ENCODE results near the gene ACER1. TPM values are rescaled to one million over a fixed set of nuclear protein-coding genes. Genes with fewer than 3 reads are reported as not detected.

ACER1 gene
- total and polyA plus RNA-seq, 10 of the 15 experiments (the other 5 are each of a cell fraction or from before 2014, with no cell fraction given) = not detected

GRCh38 chr19:6373096-6373812, 39.8 kb upstream of the ACER1 start (continued):
- no peak for TF ChIP-seq MEF2B (IDR thresholded peaks at IDR 0.05; ENCODE audit: partially characterized antibody, poor library complexity, severe bottlenecking)
- TF ChIP-seq RELB (IDR thresholded peaks at IDR 0.05; ENCODE audit: low read depth) = no peak; the same call in 1 of the 2 replicates
- no peak for TF ChIP-seq BCLAF1 (IDR thresholded peaks at IDR 0.05)
- no peak for TF ChIP-seq RUNX3 (IDR thresholded peaks at IDR 0.05; ENCODE audit: low read length)
- no peak for TF ChIP-seq NFYA (IDR thresholded peaks at IDR 0.05; ENCODE audit: borderline replicate concordance, low read depth, low read length)
- TF ChIP-seq MAX (IDR thresholded peaks at IDR 0.05; ENCODE audit: low read depth, low read length) = peak; percentile 32; the same call in 1 of the 2 replicates
- no peak for TF ChIP-seq ATF2 (IDR thresholded peaks at IDR 0.05; ENCODE audit: low read length)
- no peak for TF ChIP-seq ZBTB4 (CRISPR knock-in tag; IDR thresholded peaks at IDR 0.05)
- TF ChIP-seq MTA3 (IDR thresholded peaks at IDR 0.05; ENCODE audit: borderline replicate concordance, low read length) = no peak
- TF ChIP-seq TBL1XR1 (IDR thresholded peaks at IDR 0.05; ENCODE audit: low read depth, low read length) = no peak
- no peak for TF ChIP-seq POLR2AphosphoS5 (IDR thresholded peaks at IDR 0.05; ENCODE audit: low read length)
- TF ChIP-seq ZBTB33 (IDR thresholded peaks at IDR 0.05) = no peak
- no peak for TF ChIP-seq CBX3 (IDR thresholded peaks at IDR 0.05; ENCODE audit: borderline replicate concordance, low read depth)
- TF ChIP-seq SMAD1 (IDR thresholded peaks at IDR 0.05; ENCODE audit: low read depth, partially characterized antibody) = no peak
- no peak for TF ChIP-seq ZSCAN29 (IDR thresholded peaks at IDR 0.05)
- TF ChIP-seq HDGF (IDR thresholded peaks at IDR 0.05) = peak; percentile 82; the same call in 1 of the 2 replicates
- no peak for TF ChIP-seq MTA2 (IDR thresholded peaks at IDR 0.05; ENCODE audit: low read depth)
- no peak for TF ChIP-seq ZNF384 (IDR thresholded peaks at IDR 0.05; ENCODE audit: borderline replicate concordance, low read depth, low read length)
- TF ChIP-seq JUNB (IDR thresholded peaks at IDR 0.05) = no peak
